SK-N-SH (cell line): Measurements from ENCODE around the gene ERC2. TPM values are rescaled to one million over a fixed set of nuclear protein-coding genes. Genes with fewer than 3 reads are reported as not detected.

Experiments
- CTCF ChIA-PET: fragments of 300-600, 350-600 bp; formaldehyde crosslinking; extraction: SDS; loops from one replicate; lab custom pipeline; 2021; lab: Yijun Ruan, JAX
- POLR2A ChIA-PET: fragments of 350-600 bp; sonication (Branson Sonifier 250); formaldehyde crosslinking; extraction: SDS; loops from one replicate; lab custom pipeline; 2020; ENCODE audit warnings: antibody characterized with exemption, inconsistent platforms; lab: Yijun Ruan, JAX
- DNase-seq: peaks from one replicate; pipeline ENCODE4 v3.0.0; 2012
- H2AFZ ChIP-seq: fragments of 200-600 bp; sonication (generic); 2 replicates; pipeline ENCODE4 v1.8.1; 2016; ENCODE audit warnings: antibody characterized with exemption, mild to moderate bottlenecking, low read depth
- H3F3A ChIP-seq: fragments of 200-600 bp; sonication (generic); replicated peaks from 2 replicates; pipeline ENCODE3; 2016; ENCODE audit warnings: antibody characterized with exemption, mild to moderate bottlenecking; ENCODE audit not compliant: insufficient read depth
- H3K27ac ChIP-seq, 2 experiments: fragments of 200-500 bp in 1 of 2; fragments of 200-600 bp in 1 of 2; sonication (Bioruptor generic) in 1 of 2; sonication (generic), shearing (Covaris generic) in 1 of 2; 2 replicates each; pipeline versions ENCODE4 v1.5.1 to v1.6.1; 2014 to 2016; ENCODE audit warnings: low read depth in 2 of 2, inconsistent platforms in 1 of 2, low read length in 1 of 2, mild to moderate bottlenecking in 1 of 2, mixed read lengths in 1 of 2
- H3K27me3 ChIP-seq: fragments of 200-600 bp; sonication (generic), shearing (Covaris generic); 2 replicates; pipeline ENCODE4 v1.6.1; 2016; ENCODE audit warnings: mixed run types; ENCODE audit not compliant: insufficient read depth
- H3K36me3 ChIP-seq, 2 experiments: fragments of 200-500 bp in 1 of 2; fragments of 200-600 bp in 1 of 2; sonication (Bioruptor generic) in 1 of 2; sonication (generic) in 1 of 2; replicated peaks in 1 of 2; 2 replicates each; pipeline versions ENCODE3 to v1.5.1; 2014 to 2016; ENCODE audit warnings: low read length in 1 of 2, mild to moderate bottlenecking in 1 of 2; ENCODE audit not compliant: insufficient read depth in 2 of 2, control insufficient read depth in 1 of 2
- H3K4me1 ChIP-seq, 2 experiments: fragments of 200-500 bp in 1 of 2; fragments of 200-600 bp in 1 of 2; sonication (Bioruptor generic) in 1 of 2; sonication (generic), shearing (Covaris generic) in 1 of 2; 2 replicates each; pipeline versions ENCODE4 v1.5.1 to v1.6.1; 2014 to 2016; ENCODE audit warnings: low read depth in 1 of 2, low read length in 1 of 2, mixed run types in 1 of 2; ENCODE audit not compliant: insufficient read depth in 2 of 2, control insufficient read depth in 1 of 2
- H3K4me2 ChIP-seq: fragments of 200-600 bp; sonication (generic), shearing (Covaris generic); 2 replicates; pipeline ENCODE4 v1.6.1; 2017; ENCODE audit warnings: mixed run types
- H3K4me3 ChIP-seq, 2 experiments: fragments of 200-500 bp in 1 of 2; fragments of 200-600 bp in 1 of 2; sonication (Bioruptor generic) in 1 of 2; sonication (generic), shearing (Covaris generic) in 1 of 2; 2 replicates each; pipeline versions ENCODE4 v1.5.1 to v1.8.1; 2014 to 2016; ENCODE audit warnings: low read depth in 2 of 2, inconsistent platforms in 1 of 2, low read length in 1 of 2, mild to moderate bottlenecking in 1 of 2, mixed read lengths in 1 of 2, moderate library complexity in 1 of 2
- H3K79me2 ChIP-seq: fragments of 200-600 bp; sonication (generic); 2 replicates; pipeline ENCODE4 v1.8.1; 2017; ENCODE audit warnings: mild to moderate bottlenecking; ENCODE audit not compliant: insufficient read depth
- H3K9ac ChIP-seq: fragments of 200-600 bp; sonication (generic); 2 replicates; pipeline ENCODE4 v1.6.1; 2017; ENCODE audit warnings: mixed run types
- H3K9me2 ChIP-seq: fragments of 200-600 bp; sonication (generic); 2 replicates; pipeline ENCODE4 v1.6.1; 2017; ENCODE audit warnings: mixed run types
- H3K9me3 ChIP-seq: fragments of 200-600 bp; sonication (generic); 2 replicates; pipeline ENCODE4 v1.6.1; 2017; ENCODE audit warnings: mixed run types, mild to moderate bottlenecking, moderate library complexity
- H4K20me1 ChIP-seq: fragments of 200-600 bp; sonication (generic); 2 replicates; pipeline ENCODE4 v1.6.1; 2017; ENCODE audit warnings: mild to moderate bottlenecking, mixed run types; ENCODE audit not compliant: insufficient read depth
- CHD2 ChIP-seq: fragments of 150-350 bp; IDR thresholded peaks from 2 replicates; pipeline ENCODE4 v1.6.1; 2018; ENCODE audit warnings: low read length; ENCODE audit not compliant: partially characterized antibody
- ELF1 ChIP-seq: IDR thresholded peaks from 2 replicates; pipeline ENCODE4 v1.4.0; 2012
- EP300 ChIP-seq, 2 experiments: IDR thresholded peaks; 2 replicates each; pipeline versions ENCODE4 v1.4.0 to v1.6.1; 2012; ENCODE audit warnings: borderline replicate concordance in 1 of 2, low read depth in 1 of 2, low read length in 1 of 2
- FOSL2 ChIP-seq: IDR thresholded peaks from 2 replicates; pipeline ENCODE4 v1.4.0; 2012; ENCODE audit warnings: low read depth, mild to moderate bottlenecking, moderate library complexity, borderline replicate concordance
- FOXM1 ChIP-seq: IDR thresholded peaks from 2 replicates; pipeline ENCODE4 v1.4.0; 2012; ENCODE audit warnings: low read depth, mild to moderate bottlenecking
- GABPA ChIP-seq: IDR thresholded peaks from 2 replicates; pipeline ENCODE4 v1.4.0; 2012; ENCODE audit warnings: low read depth, mild to moderate bottlenecking
- MEF2A ChIP-seq: IDR thresholded peaks from 2 replicates; pipeline ENCODE4 v1.4.0; 2012; ENCODE audit warnings: low read depth, borderline replicate concordance
- RCOR1 ChIP-seq: fragments of 150-350 bp; IDR thresholded peaks from 2 replicates; pipeline ENCODE4 v1.6.1; 2017; ENCODE audit warnings: antibody characterized with exemption, low read length
- REST ChIP-seq: IDR thresholded peaks from 2 replicates; pipeline ENCODE4 v1.6.1; 2012; ENCODE audit warnings: mild to moderate bottlenecking, low read depth, low read length, moderate library complexity
- TAF1 ChIP-seq: IDR thresholded peaks from 2 replicates; pipeline ENCODE4 v1.6.1; 2012; ENCODE audit warnings: low read depth, mild to moderate bottlenecking, low read length, moderate library complexity, borderline replicate concordance
- TEAD4 ChIP-seq: IDR thresholded peaks from 2 replicates; pipeline ENCODE4 v1.4.0; 2012; ENCODE audit warnings: mild to moderate bottlenecking, borderline replicate concordance; ENCODE audit not compliant: insufficient read depth
- WGBS: methylation state at CpG from one replicate; pipeline ENCODE4 v1.1.6; 2017; ENCODE audit warnings: low lambda C conversion rate; 5-methylcytosine and 5-hydroxymethylcytosine counted together
- polyA plus RNA-seq, 3 experiments: library from polyadenylated mRNA; depleted of rRNA; stranded (reverse); fragments of >200 nt; gene quantifications; 2 replicates each; pipeline ENCODE4 v1.2.3, GENCODE V29; 2012

The ERC2 gene
- polyA plus RNA-seq, 1 of the 3 experiments (the other 2 are of a cell fraction): 1.6 TPM

GRCh38 chr3:55601366-55602080 is 866.7 kb downstream of the ERC2 start:
- 76% methylated on average over 10 of the region's 10 CpGs for WGBS
- TF ChIP-seq ELF1 (no peak), GABPA (no peak), TEAD4 (no peak), REST (no peak), TAF1 (no peak), EP300 (IDR thresholded peaks at IDR 0.05; ENCODE audit: borderline replicate concordance in 1 of 2, low read depth in 1 of 2, low read length in 1 of 2) (no peak), MEF2A (no peak), CHD2 (no peak), FOSL2 (no peak)
- Histone ChIP-seq H3K9ac (no peak overlapping the region), H3K4me3 (no peak overlapping the region), H4K20me1 (no peaks in the 10 kb centered on the region), H3K9me2 (no peaks in the 10 kb centered on the region), H3K79me2 (no peaks in the 10 kb centered on the region), H3K4me1 (no peaks in the 10 kb centered on the region; a peak in 1 of 4 replicates), H3K9me3 (no peaks in the 10 kb centered on the region), H3K4me2 (no peak overlapping the region), H3K27me3 (no peaks in the 10 kb centered on the region), H3K36me3 (no peaks in the 10 kb centered on the region), H3F3A (peaks cover 3% of the 10 kb centered on the region), H3K27ac (no peak overlapping the region), H2AFZ (no peak overlapping the region)
- DNase-seq: no peak
- ChIA-PET POLR2A (no interaction called here), CTCF (interaction anchor here (0.8 to 1.3 kb wide), 3 partner anchors 10 to 650 kb away, joined by 3 read pairs; no protein-coding TSS in a partner anchor)

- Histone ChIP-seq H3K9me3 (no peaks in the 10 kb centered on the region), H3K4me3 (no peak overlapping the region), H2AFZ (no peak overlapping the region), H4K20me1 (no peaks in the 10 kb centered on the region), H3F3A (no peaks in the 10 kb centered on the region), H3K4me1 (no peaks in the 10 kb centered on the region; a peak in 1 of 4 replicates), H3K4me2 (no peak overlapping the region), H3K36me3 (no peaks in the 10 kb centered on the region), H3K27me3 (no peaks in the 10 kb centered on the region), H3K9ac (no peak overlapping the region), H3K27ac (no peak overlapping the region), H3K79me2 (no peaks in the 10 kb centered on the region), H3K9me2 (no peaks in the 10 kb centered on the region)
- ChIA-PET CTCF (interaction anchor here (0.6 to 1.0 kb wide), 2 partner anchors 13 to 14 kb away, joined by 3 read pairs; no protein-coding TSS in a partner anchor), POLR2A (no interaction called here)
- TF ChIP-seq FOXM1 (no peak), RCOR1 (no peak)
- 61% methylated on average over 2 of the region's 2 CpGs for WGBS
- DNase-seq: no peak
Measured at GRCh38 chr3:55598224-55598623, 870.0 kb downstream of the ERC2 start.
